Stimulated activated CD4-positive, alpha-beta T cell treated with anti-CD3 and anti-CD28 coated beads, Interleukin-4, amount 100 ng/mL, for 4 hours (primary cell): Measurements from ENCODE around the gene SH3BGR.

Experiments used
- DNase-seq, 2 experiments: peaks; one replicate each; pipeline ENCODE4 v3.0.0-alpha.2; 2020

The SH3BGR gene

GRCh38 chr21:39555911-39556590, 104.3 kb downstream of the SH3BGR start:
- DNase-seq, result no peak

GRCh38 chr21:39559511-39559910, 107.7 kb downstream of the SH3BGR start:
- no peak for DNase-seq

GRCh38 chr21:39561140-39561539, 109.4 kb downstream of the SH3BGR start:
- DNase-seq, result no peak

- DNase-seq, result no peak
Measured at GRCh38 chr21:39562791-39563770, 111.3 kb downstream of the SH3BGR start.

- DNase-seq, result no peak
Measured at GRCh38 chr21:39564200-39564599, 112.4 kb downstream of the SH3BGR start.
